H1 (cell line): ENCODE results near the gene TLE1.

Source experiments
- CREB1 ChIP-seq: IDR thresholded peaks from 2 replicates; pipeline ENCODE4 v1.6.1; 2012; ENCODE audit warnings: inconsistent platforms
- EGR1 ChIP-seq: IDR thresholded peaks from 2 replicates; pipeline ENCODE4 v1.6.1; 2011; ENCODE audit warnings: low read depth, low read length, borderline replicate concordance
- FOSL1 ChIP-seq: IDR thresholded peaks from 2 replicates; pipeline ENCODE4 v1.6.1; 2011; ENCODE audit warnings: mild to moderate bottlenecking, low read depth, low read length, moderate library complexity; ENCODE audit not compliant: insufficient read depth
- JUND ChIP-seq: IDR thresholded peaks from 2 replicates; pipeline ENCODE4 v1.6.1; 2011; ENCODE audit warnings: mild to moderate bottlenecking, improper control_type of control experiment, low read length
- NRF1 ChIP-seq: IDR thresholded peaks from 2 replicates; pipeline ENCODE4 v1.6.1; 2011; ENCODE audit warnings: mild to moderate bottlenecking, low read depth, low read length, improper control_type of control experiment
- POLR2A ChIP-seq, 2 experiments: IDR thresholded peaks; 1 replicate in 1 of 2; 2 replicates in 1 of 2; pipeline ENCODE4 v1.6.1; 2011; ENCODE audit warnings: low read depth in 2 of 2, low read length in 2 of 2, mild to moderate bottlenecking in 2 of 2; ENCODE audit errors: control extremely low read depth in 1 of 2
- SRF ChIP-seq: IDR thresholded peaks from 2 replicates; pipeline ENCODE4 v1.6.1; 2011; ENCODE audit warnings: mild to moderate bottlenecking, low read depth, low read length, moderate library complexity
- TAF1 ChIP-seq: IDR thresholded peaks from 2 replicates; pipeline ENCODE4 v1.6.1; 2011; ENCODE audit warnings: mild to moderate bottlenecking, low read depth, low read length
- TBP ChIP-seq: IDR thresholded peaks from 2 replicates; pipeline ENCODE4 v1.6.1; 2011; ENCODE audit warnings: low read depth, low read length, improper control_type of control experiment
- TF ChIP-seq, protein P1 (sequence below), 3 experiments: IDR thresholded peaks; 1 replicate in 2 of 3; 2 replicates in 1 of 3; pipeline versions ENCODE4 v1.5.1 to v1.6.1; 2011; ENCODE audit warnings: low read length in 3 of 3, mild to moderate bottlenecking in 3 of 3, inconsistent platforms in 2 of 3, low read depth in 1 of 3, moderate library complexity in 1 of 3; ENCODE audit not compliant: insufficient read depth in 1 of 3; ENCODE audit errors: control extremely low read depth in 1 of 3
- TF ChIP-seq, protein P2 (sequence below): fragments of 300-600 bp; sonication (generic); IDR thresholded peaks from 2 replicates; pipeline ENCODE4 v1.7.1; 2012; ENCODE audit warnings: low read length, moderate library complexity, mild to moderate bottlenecking, inconsistent platforms; ENCODE audit not compliant: insufficient replicate concordance
- TF ChIP-seq, protein P3 (sequence below): IDR thresholded peaks from 2 replicates; pipeline ENCODE4 v1.6.1; 2011; ENCODE audit warnings: low read depth, mild to moderate bottlenecking, low read length; ENCODE audit not compliant: insufficient read depth

DNA sequence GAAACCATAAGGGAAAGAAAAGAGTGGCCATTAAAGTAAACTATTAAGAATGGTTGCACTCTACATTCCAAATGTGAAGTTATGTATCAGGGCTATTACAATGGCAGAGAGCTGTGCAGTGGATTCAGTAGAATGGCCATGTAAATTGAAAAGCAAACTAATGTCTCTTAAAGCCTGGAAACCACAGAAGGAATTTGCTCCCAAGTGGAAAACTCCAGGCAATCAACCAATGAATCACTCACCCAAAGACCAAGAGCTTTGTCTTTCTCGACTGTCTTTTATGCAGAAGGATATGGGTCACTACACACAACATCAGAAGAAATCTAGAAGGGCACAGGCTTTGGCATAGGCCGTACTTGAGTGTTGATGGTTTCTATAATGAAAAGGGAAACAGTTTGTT is 114.9 kb downstream of the TLE1 start:
- TF ChIP-seq, protein P1, sequence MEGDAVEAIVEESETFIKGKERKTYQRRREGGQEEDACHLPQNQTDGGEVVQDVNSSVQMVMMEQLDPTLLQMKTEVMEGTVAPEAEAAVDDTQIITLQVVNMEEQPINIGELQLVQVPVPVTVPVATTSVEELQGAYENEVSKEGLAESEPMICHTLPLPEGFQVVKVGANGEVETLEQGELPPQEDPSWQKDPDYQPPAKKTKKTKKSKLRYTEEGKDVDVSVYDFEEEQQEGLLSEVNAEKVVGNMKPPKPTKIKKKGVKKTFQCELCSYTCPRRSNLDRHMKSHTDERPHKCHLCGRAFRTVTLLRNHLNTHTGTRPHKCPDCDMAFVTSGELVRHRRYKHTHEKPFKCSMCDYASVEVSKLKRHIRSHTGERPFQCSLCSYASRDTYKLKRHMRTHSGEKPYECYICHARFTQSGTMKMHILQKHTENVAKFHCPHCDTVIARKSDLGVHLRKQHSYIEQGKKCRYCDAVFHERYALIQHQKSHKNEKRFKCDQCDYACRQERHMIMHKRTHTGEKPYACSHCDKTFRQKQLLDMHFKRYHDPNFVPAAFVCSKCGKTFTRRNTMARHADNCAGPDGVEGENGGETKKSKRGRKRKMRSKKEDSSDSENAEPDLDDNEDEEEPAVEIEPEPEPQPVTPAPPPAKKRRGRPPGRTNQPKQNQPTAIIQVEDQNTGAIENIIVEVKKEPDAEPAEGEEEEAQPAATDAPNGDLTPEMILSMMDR (IDR thresholded peaks at IDR 0.05; ENCODE audit: control extremely low read depth in 1 of 3, insufficient read depth in 1 of 3, low read depth in 1 of 3, low read length in 3 of 3): no peak
- no peak for TF ChIP-seq TAF1
- no peak for TF ChIP-seq POLR2A (IDR thresholded peaks at IDR 0.05; ENCODE audit: control extremely low read depth in 1 of 2, low read depth in 2 of 2, low read length in 2 of 2)
- no peak for TF ChIP-seq FOSL1
- no peak for TF ChIP-seq TBP
- TF ChIP-seq, protein P2, sequence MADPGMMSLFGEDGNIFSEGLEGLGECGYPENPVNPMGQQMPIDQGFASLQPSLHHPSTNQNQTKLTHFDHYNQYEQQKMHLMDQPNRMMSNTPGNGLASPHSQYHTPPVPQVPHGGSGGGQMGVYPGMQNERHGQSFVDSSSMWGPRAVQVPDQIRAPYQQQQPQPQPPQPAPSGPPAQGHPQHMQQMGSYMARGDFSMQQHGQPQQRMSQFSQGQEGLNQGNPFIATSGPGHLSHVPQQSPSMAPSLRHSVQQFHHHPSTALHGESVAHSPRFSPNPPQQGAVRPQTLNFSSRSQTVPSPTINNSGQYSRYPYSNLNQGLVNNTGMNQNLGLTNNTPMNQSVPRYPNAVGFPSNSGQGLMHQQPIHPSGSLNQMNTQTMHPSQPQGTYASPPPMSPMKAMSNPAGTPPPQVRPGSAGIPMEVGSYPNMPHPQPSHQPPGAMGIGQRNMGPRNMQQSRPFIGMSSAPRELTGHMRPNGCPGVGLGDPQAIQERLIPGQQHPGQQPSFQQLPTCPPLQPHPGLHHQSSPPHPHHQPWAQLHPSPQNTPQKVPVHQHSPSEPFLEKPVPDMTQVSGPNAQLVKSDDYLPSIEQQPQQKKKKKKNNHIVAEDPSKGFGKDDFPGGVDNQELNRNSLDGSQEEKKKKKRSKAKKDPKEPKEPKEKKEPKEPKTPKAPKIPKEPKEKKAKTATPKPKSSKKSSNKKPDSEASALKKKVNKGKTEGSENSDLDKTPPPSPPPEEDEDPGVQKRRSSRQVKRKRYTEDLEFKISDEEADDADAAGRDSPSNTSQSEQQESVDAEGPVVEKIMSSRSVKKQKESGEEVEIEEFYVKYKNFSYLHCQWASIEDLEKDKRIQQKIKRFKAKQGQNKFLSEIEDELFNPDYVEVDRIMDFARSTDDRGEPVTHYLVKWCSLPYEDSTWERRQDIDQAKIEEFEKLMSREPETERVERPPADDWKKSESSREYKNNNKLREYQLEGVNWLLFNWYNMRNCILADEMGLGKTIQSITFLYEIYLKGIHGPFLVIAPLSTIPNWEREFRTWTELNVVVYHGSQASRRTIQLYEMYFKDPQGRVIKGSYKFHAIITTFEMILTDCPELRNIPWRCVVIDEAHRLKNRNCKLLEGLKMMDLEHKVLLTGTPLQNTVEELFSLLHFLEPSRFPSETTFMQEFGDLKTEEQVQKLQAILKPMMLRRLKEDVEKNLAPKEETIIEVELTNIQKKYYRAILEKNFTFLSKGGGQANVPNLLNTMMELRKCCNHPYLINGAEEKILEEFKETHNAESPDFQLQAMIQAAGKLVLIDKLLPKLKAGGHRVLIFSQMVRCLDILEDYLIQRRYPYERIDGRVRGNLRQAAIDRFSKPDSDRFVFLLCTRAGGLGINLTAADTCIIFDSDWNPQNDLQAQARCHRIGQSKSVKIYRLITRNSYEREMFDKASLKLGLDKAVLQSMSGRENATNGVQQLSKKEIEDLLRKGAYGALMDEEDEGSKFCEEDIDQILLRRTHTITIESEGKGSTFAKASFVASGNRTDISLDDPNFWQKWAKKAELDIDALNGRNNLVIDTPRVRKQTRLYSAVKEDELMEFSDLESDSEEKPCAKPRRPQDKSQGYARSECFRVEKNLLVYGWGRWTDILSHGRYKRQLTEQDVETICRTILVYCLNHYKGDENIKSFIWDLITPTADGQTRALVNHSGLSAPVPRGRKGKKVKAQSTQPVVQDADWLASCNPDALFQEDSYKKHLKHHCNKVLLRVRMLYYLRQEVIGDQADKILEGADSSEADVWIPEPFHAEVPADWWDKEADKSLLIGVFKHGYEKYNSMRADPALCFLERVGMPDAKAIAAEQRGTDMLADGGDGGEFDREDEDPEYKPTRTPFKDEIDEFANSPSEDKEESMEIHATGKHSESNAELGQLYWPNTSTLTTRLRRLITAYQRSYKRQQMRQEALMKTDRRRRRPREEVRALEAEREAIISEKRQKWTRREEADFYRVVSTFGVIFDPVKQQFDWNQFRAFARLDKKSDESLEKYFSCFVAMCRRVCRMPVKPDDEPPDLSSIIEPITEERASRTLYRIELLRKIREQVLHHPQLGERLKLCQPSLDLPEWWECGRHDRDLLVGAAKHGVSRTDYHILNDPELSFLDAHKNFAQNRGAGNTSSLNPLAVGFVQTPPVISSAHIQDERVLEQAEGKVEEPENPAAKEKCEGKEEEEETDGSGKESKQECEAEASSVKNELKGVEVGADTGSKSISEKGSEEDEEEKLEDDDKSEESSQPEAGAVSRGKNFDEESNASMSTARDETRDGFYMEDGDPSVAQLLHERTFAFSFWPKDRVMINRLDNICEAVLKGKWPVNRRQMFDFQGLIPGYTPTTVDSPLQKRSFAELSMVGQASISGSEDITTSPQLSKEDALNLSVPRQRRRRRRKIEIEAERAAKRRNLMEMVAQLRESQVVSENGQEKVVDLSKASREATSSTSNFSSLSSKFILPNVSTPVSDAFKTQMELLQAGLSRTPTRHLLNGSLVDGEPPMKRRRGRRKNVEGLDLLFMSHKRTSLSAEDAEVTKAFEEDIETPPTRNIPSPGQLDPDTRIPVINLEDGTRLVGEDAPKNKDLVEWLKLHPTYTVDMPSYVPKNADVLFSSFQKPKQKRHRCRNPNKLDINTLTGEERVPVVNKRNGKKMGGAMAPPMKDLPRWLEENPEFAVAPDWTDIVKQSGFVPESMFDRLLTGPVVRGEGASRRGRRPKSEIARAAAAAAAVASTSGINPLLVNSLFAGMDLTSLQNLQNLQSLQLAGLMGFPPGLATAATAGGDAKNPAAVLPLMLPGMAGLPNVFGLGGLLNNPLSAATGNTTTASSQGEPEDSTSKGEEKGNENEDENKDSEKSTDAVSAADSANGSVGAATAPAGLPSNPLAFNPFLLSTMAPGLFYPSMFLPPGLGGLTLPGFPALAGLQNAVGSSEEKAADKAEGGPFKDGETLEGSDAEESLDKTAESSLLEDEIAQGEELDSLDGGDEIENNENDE: no peak
- TF ChIP-seq SRF: no peak
- TF ChIP-seq, protein P3, sequence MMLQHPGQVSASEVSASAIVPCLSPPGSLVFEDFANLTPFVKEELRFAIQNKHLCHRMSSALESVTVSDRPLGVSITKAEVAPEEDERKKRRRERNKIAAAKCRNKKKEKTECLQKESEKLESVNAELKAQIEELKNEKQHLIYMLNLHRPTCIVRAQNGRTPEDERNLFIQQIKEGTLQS: no peak
- no peak for TF ChIP-seq EGR1
- TF ChIP-seq CREB1: no peak
- TF ChIP-seq JUND: no peak
- no peak for TF ChIP-seq NRF1
